Left hindlimb (tissue), 1 donor: ENCODE measurements around the gene AGGF1.
A peak's percentile ranks its signal among the peaks of the same experiment; 100 is the strongest.
"Not testable (repeated sequence)": the region's sequence is repeated elsewhere in the genome, so short reads cannot be mapped to it uniquely, and the experiment has no call there.

Experiments
- DNase-seq: peaks from one replicate; pipeline ENCODE4 v3.0.0-alpha.2; 2018

The AGGF1 gene

GRCh38 chr5:77087484-77088261, 57.5 kb downstream of the AGGF1 start:
- peak; percentile 56 for DNase-seq

GRCh38 chr5:77095189-77095588, 65.0 kb downstream of the AGGF1 start:
- no peak for DNase-seq

- no peak for DNase-seq
Measured at GRCh38 chr5:77101298-77101697, 71.1 kb downstream of the AGGF1 start.

- DNase-seq: no peak
Measured at GRCh38 chr5:77102549-77102948, 72.3 kb downstream of the AGGF1 start.

GRCh38 chr5:77103457-77103856, 73.3 kb downstream of the AGGF1 start:
- DNase-seq: no peak

- DNase-seq: no peak
Measured at GRCh38 chr5:77104813-77105212, 74.6 kb downstream of the AGGF1 start.

GRCh38 chr5:77107035-77107434, 76.8 kb downstream of the AGGF1 start:
- DNase-seq: not testable (repeated sequence)
